GM12874 (cell line): ENCODE data around the gene NPPA.

ENCODE experiments used
- CTCF ChIP-seq: IDR thresholded peaks from 2 replicates; pipeline ENCODE4 v1.5.1; 2011; ENCODE audit warnings: low read depth, mild to moderate bottlenecking, control low read depth, low read length, moderate library complexity; ENCODE audit not compliant: insufficient read depth

The NPPA gene

GRCh38 chr1:11878891-11879190, 31.3 kb upstream of the NPPA start:
- TF ChIP-seq CTCF: no peak

GRCh38 chr1:11878081-11878890, 30.7 kb upstream of the NPPA start:
- TF ChIP-seq CTCF: no peak

GRCh38 chr1:11877074-11877473, 29.5 kb upstream of the NPPA start:
- no peak for TF ChIP-seq CTCF

- 0 out of 2 replicates have a peak, but pooled peaks have one; percentile 10 for TF ChIP-seq CTCF
Observed at GRCh38 chr1:11875094-11875493, 27.5 kb upstream of the NPPA start.

- no peak for TF ChIP-seq CTCF
Observed at GRCh38 chr1:11874624-11875023, 27.0 kb upstream of the NPPA start.

- TF ChIP-seq CTCF: no peak
Observed at GRCh38 chr1:11874258-11874562, 26.6 kb upstream of the NPPA start.

GRCh38 chr1:11873395-11874257, 26.0 kb upstream of the NPPA start:
- no peak for TF ChIP-seq CTCF
